Measurements from ENCODE around the gene CDH5. TPM values are rescaled to one million over a fixed set of nuclear protein-coding genes. Genes with fewer than 3 reads are reported as not detected.

CDH5 gene
- polyA plus RNA-seq, 1 experiment = not detected

- ChIA-PET POLR2A (no interaction called here), CTCF (interaction anchor here (1.4 kb wide), 1 partner anchor 32 kb away, joined by 3 read pairs; no protein-coding TSS in a partner anchor)
- no peak for TF ChIP-seq CTCF (IDR thresholded peaks at IDR 0.05; ENCODE audit: insufficient read depth, low read depth, low read length)
- Histone ChIP-seq H3K36me3 (ENCODE audit: control insufficient read depth, insufficient read depth, low read length) (no peaks in the 10 kb centered on the region), H3K27me3 (ENCODE audit: control insufficient read depth, insufficient read depth, low read length) (peaks cover 14% of the 10 kb centered on the region), H3K4me3 (ENCODE audit: low read depth, low read length) (no peak overlapping the region)
- no peak for DNase-seq (ENCODE audit: low read depth)
These were observed 72.7 kb downstream of the CDH5 start for GRCh38 chr16:66439051-66439730.

- CTCF ChIA-PET = interaction anchor here (1.4 kb wide), 1 partner anchor 34 kb away, joined by 3 read pairs; no protein-coding TSS in a partner anchor
- Histone ChIP-seq H3K4me3 (ENCODE audit: low read depth, low read length) (no peak overlapping the region), H3K27me3 (ENCODE audit: control insufficient read depth, insufficient read depth, low read length) (peaks cover 17% of the 10 kb centered on the region), H3K36me3 (ENCODE audit: control insufficient read depth, insufficient read depth, low read length) (no peaks in the 10 kb centered on the region)
- DNase-seq (ENCODE audit: low read depth) = no peak
- no peak for TF ChIP-seq CTCF (IDR thresholded peaks at IDR 0.05; ENCODE audit: insufficient read depth, low read depth, low read length)
- POLR2A ChIA-PET = no interaction called here
These were observed 73.8 kb downstream of the CDH5 start for GRCh38 chr16:66440271-66440802.

DNA sequence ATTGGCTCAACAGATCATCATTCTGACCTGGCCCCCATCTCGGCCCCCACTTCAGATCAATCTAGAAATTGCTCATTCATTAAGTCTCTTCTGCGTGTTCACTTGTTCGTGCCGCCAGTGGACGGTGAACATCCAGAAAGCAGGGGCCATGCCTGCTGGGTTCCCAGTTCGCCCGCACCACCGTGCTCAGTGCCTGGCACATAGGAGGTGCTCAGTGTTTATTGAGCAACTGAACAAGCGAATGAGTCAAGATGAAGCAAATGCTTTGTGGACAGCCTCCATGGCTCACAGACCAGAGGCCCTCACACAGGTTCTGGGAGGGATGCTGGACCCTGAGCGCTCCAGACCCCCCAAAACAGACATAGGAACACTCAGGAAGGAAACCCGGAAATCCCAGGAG is 74.5 kb downstream of the CDH5 start:
- H3K4me3 ChIP-seq (ENCODE audit: low read depth, low read length) = no peak overlapping the region
- H3K27me3 ChIP-seq (ENCODE audit: control insufficient read depth, insufficient read depth, low read length) = peaks cover 21% of the 10 kb centered on the region
- H3K36me3 ChIP-seq (ENCODE audit: control insufficient read depth, insufficient read depth, low read length) = no peaks in the 10 kb centered on the region
- DNase-seq (ENCODE audit: low read depth) = no peak
- TF ChIP-seq CTCF (IDR thresholded peaks at IDR 0.05; ENCODE audit: insufficient read depth, low read depth, low read length) = no peak
- ChIA-PET POLR2A (no interaction called here), CTCF (interaction anchor here (1.1 kb wide), 1 partner anchor 34 kb away, joined by 3 read pairs; no protein-coding TSS in a partner anchor)

GRCh38 chr16:66441586-66442375 is 75.3 kb downstream of the CDH5 start:
- ChIA-PET POLR2A (interaction anchor here (0.6 kb wide), 1 partner anchor 33 kb away, joined by 3 read pairs; no protein-coding TSS in a partner anchor), CTCF (interaction anchor here (1.0 to 1.1 kb wide), 2 partner anchors 34 to 35 kb away, joined by 3 read pairs; no protein-coding TSS in a partner anchor)
- DNase-seq (ENCODE audit: low read depth) = no peak
- Histone ChIP-seq H3K27me3 (ENCODE audit: control insufficient read depth, insufficient read depth, low read length) (peaks cover 21% of the 10 kb centered on the region), H3K36me3 (ENCODE audit: control insufficient read depth, insufficient read depth, low read length) (no peaks in the 10 kb centered on the region), H3K4me3 (ENCODE audit: low read depth, low read length) (no peak overlapping the region)
- no peak for TF ChIP-seq CTCF (IDR thresholded peaks at IDR 0.05; ENCODE audit: insufficient read depth, low read depth, low read length)
